ENCODE measurements around the gene FXYD7. TPM values are rescaled to one million over a fixed set of nuclear protein-coding genes. Genes with fewer than 3 reads are reported as not detected.

The FXYD7 gene
- total RNA-seq, 2 experiments from 2014 or later = 0.50 to 6.1 TPM

DNA sequence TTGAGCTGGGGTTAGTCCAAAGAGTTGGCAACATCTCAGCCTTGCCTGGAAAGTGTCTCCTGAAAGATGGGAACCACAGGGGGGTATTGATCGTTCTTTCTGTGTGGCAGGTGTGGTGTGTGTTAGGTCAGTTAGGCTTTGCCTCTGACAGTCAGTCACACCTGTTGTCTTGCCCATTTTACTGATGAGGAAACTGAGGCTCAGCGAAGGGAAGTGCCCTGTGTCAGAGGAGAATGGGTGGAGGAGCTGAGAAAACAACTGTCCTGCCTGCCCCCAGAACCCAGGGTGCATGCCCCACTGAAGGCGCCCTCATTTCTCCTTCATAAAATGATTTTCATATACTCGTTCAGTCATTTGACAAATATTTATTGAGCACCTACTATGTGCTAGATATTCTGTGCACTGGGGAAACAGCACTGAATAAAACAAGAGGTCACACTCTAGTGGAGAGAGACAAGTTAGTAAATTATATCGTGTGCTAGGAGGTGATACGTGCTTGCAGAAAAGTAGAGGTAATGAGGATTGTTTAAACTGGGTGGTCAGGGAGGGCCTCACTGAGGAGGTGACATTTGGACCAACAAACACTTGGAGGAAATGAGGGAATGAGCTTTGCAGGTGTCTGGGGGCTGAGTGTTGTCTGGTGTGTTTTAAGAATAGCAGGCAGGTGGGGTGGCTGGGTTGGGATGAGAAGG lies 13.1 kb downstream of the FXYD7 start:
- DNase-seq (ENCODE audit: low spot score) = no peak
- CTCF ChIA-PET (ENCODE audit: unreplicated experiment) = no interaction called here
- TF ChIP-seq, protein P1, sequence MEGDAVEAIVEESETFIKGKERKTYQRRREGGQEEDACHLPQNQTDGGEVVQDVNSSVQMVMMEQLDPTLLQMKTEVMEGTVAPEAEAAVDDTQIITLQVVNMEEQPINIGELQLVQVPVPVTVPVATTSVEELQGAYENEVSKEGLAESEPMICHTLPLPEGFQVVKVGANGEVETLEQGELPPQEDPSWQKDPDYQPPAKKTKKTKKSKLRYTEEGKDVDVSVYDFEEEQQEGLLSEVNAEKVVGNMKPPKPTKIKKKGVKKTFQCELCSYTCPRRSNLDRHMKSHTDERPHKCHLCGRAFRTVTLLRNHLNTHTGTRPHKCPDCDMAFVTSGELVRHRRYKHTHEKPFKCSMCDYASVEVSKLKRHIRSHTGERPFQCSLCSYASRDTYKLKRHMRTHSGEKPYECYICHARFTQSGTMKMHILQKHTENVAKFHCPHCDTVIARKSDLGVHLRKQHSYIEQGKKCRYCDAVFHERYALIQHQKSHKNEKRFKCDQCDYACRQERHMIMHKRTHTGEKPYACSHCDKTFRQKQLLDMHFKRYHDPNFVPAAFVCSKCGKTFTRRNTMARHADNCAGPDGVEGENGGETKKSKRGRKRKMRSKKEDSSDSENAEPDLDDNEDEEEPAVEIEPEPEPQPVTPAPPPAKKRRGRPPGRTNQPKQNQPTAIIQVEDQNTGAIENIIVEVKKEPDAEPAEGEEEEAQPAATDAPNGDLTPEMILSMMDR (conservative IDR thresholded peaks at IDR 0.05; ENCODE audit: low read length) = no peak
- no peak for TF ChIP-seq EZH2phosphoT487 (IDR thresholded peaks at IDR 0.05; ENCODE audit: borderline replicate concordance, low read depth, low read length)
- Histone ChIP-seq H3K4me2 (ENCODE audit: low read length) (peak overlapping the region; percentile 82), H3K36me3 (ENCODE audit: insufficient read depth, low read length) (peaks cover 46% of the 10 kb centered on the region), H3K9me3 (ENCODE audit: low read length) (no peaks in the 10 kb centered on the region), H4K20me1 (ENCODE audit: insufficient read depth, low read length) (no peaks in the 10 kb centered on the region), H3K79me2 (ENCODE audit: insufficient read depth, low read depth, low read length) (peaks cover 17% of the 10 kb centered on the region; the same call in 1 of the 2 replicates), H3K9me2 (ENCODE audit: insufficient read depth, low read length) (no peaks in the 10 kb centered on the region), H3K27ac (ENCODE audit: low read depth, low read length, poor library complexity, severe bottlenecking) (peak overlapping the region; percentile 51), H3K4me1 (ENCODE audit: insufficient read depth, low read length, poor library complexity, severe bottlenecking) (peaks cover 24% of the 10 kb centered on the region), H3K4me3 (ENCODE audit: low read depth, low read length, poor library complexity, severe bottlenecking) (peak overlapping the region; percentile 81), H2AFZ (ENCODE audit: low read length) (no peak overlapping the region)
- intact Hi-C loops (cut with micrococcal nuclease; ENCODE audit: unreplicated experiment) = loop anchor here (2.0 kb wide), 1 partner anchor 55 kb away; no protein-coding TSS in a partner anchor
- BruUV-seq (replicated peaks) = no TSS peak
- POLR2A ChIA-PET = interaction anchor here (0.6 kb wide), 1 partner anchor 11 kb away, joined by 3 read pairs; no protein-coding TSS in a partner anchor

DNA sequence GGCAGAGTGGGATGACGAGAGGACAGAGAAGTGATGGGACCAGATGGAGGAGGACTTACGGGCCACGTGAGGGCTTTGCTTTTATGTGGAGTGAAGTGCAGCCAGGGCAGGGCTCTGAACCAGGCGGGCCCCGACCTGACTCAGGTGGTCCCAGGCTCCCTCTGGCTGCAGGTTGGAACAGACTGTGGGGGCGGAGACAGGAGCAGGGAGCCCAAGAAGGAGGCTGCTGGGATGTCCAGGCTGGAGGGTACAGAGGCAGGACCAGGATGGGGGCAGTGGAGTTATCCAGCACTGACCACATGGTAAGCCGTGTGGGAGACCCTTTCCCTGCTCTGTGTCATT lies 13.6 kb downstream of the FXYD7 start:
- no peaks in the 10 kb centered on the region for H4K20me1 ChIP-seq (ENCODE audit: insufficient read depth, low read length)
- BruUV-seq (replicated peaks) = no TSS peak
- H3K4me1 ChIP-seq (ENCODE audit: insufficient read depth, low read length, poor library complexity, severe bottlenecking) = peaks cover 24% of the 10 kb centered on the region
- H3K4me3 ChIP-seq (ENCODE audit: low read depth, low read length, poor library complexity, severe bottlenecking) = peak overlapping the region; percentile 81
- H3K9me2 ChIP-seq (ENCODE audit: insufficient read depth, low read length) = no peaks in the 10 kb centered on the region
- TF ChIP-seq EZH2phosphoT487 (IDR thresholded peaks at IDR 0.05; ENCODE audit: borderline replicate concordance, low read depth, low read length) = no peak
- TF ChIP-seq, protein P1 (conservative IDR thresholded peaks at IDR 0.05; ENCODE audit: low read length) = no peak
- H3K79me2 ChIP-seq (ENCODE audit: insufficient read depth, low read depth, low read length) = peaks cover 17% of the 10 kb centered on the region; the same call in 1 of the 2 replicates
- no peak for DNase-seq (ENCODE audit: low spot score)
- no peaks in the 10 kb centered on the region for H3K9me3 ChIP-seq (ENCODE audit: low read length)
- H3K4me2 ChIP-seq (ENCODE audit: low read length) = peak overlapping the region; percentile 82
- no peak overlapping the region for H3K27ac ChIP-seq (ENCODE audit: low read depth, low read length, poor library complexity, severe bottlenecking)
- intact Hi-C loops (cut with micrococcal nuclease; ENCODE audit: unreplicated experiment) = no loop called here
- H3K36me3 ChIP-seq (ENCODE audit: insufficient read depth, low read length) = peaks cover 51% of the 10 kb centered on the region
- ChIA-PET CTCF (ENCODE audit: unreplicated experiment) (no interaction called here), POLR2A (interaction anchor here (0.6 kb wide), 1 partner anchor 11 kb away, joined by 3 read pairs; no protein-coding TSS in a partner anchor)
- H2AFZ ChIP-seq (ENCODE audit: low read length) = no peak overlapping the region

DNA sequence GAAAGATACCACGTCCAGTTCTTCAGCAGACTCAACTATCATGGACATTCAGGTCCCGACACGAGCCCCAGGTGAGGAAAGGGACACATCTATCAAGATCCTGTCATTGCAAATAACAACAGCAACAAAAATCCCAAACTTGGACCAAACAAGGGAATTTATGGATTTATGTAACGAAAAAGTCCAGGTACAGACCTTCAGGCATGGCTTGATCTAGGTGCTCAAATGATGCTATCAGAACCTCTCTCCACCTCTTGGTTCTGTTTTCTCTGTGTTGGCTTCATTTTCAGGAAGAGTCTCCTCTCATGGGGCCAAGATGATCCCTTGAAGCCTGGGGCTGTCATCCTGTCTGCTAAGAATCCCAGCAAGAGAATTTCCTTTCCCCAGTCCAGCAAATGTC lies 14.4 kb downstream of the FXYD7 start:
- no TSS peak for BruUV-seq (replicated peaks)
- TF ChIP-seq, protein P1 (conservative IDR thresholded peaks at IDR 0.05; ENCODE audit: low read length) = no peak
- TF ChIP-seq EZH2phosphoT487 (IDR thresholded peaks at IDR 0.05; ENCODE audit: borderline replicate concordance, low read depth, low read length) = no peak
- H3K36me3 ChIP-seq (ENCODE audit: insufficient read depth, low read length) = peaks cover 59% of the 10 kb centered on the region
- no peak overlapping the region for H2AFZ ChIP-seq (ENCODE audit: low read length)
- no peak for DNase-seq (ENCODE audit: low spot score)
- intact Hi-C loops (cut with micrococcal nuclease; ENCODE audit: unreplicated experiment) = no loop called here
- POLR2A ChIA-PET = no interaction called here
- no peak overlapping the region for H3K4me3 ChIP-seq (ENCODE audit: low read depth, low read length, poor library complexity, severe bottlenecking)
- H4K20me1 ChIP-seq (ENCODE audit: insufficient read depth, low read length) = no peaks in the 10 kb centered on the region
- CTCF ChIA-PET (ENCODE audit: unreplicated experiment) = no interaction called here
- no peak overlapping the region for H3K4me2 ChIP-seq (ENCODE audit: low read length)
- no peaks in the 10 kb centered on the region for H3K9me3 ChIP-seq (ENCODE audit: low read length)
- no peaks in the 10 kb centered on the region for H3K9me2 ChIP-seq (ENCODE audit: insufficient read depth, low read length)
- H3K27ac ChIP-seq (ENCODE audit: low read depth, low read length, poor library complexity, severe bottlenecking) = no peak overlapping the region
- peaks cover 17% of the 10 kb centered on the region; the same call in 1 of the 2 replicates for H3K79me2 ChIP-seq (ENCODE audit: insufficient read depth, low read depth, low read length)
- peaks cover 24% of the 10 kb centered on the region for H3K4me1 ChIP-seq (ENCODE audit: insufficient read depth, low read length, poor library complexity, severe bottlenecking)

Measured in OCI-LY7 (cell line).